OCI-LY3 (cell line): ENCODE results near the gene KRTAP15-1.
A peak's percentile ranks its signal among the peaks of the same experiment; 100 is the strongest.

Experiments used
- H2AFZ ChIP-seq: fragments of 200-600, 300-600 bp; shearing (Covaris generic); 2 replicates; pipeline ENCODE4 v1.6.0; 2014; ENCODE audit warnings: antibody characterized with exemption, low read depth, low read length
- H3K27ac ChIP-seq: fragments of 200-600, 300-600 bp; sonication (generic); 2 replicates; pipeline ENCODE4 v1.5.1; 2014; ENCODE audit warnings: mild to moderate bottlenecking, low read length, moderate library complexity, mixed read lengths
- H3K27me3 ChIP-seq: fragments of 200-600, 300-600 bp; sonication (generic); 2 replicates; pipeline ENCODE4 v1.6.1; 2014; ENCODE audit warnings: low read depth, low read length, mixed read lengths
- H3K36me3 ChIP-seq: fragments of 200-600, 300-600 bp; sonication (generic); replicated peaks from 2 replicates; pipeline ENCODE3; 2014; ENCODE audit warnings: low read depth, low read length, mixed read lengths
- H3K4me1 ChIP-seq: fragments of 300-600, 200-600 bp; sonication (generic); 2 replicates; pipeline ENCODE4 v1.6.1; 2014; ENCODE audit warnings: low read length, mixed read lengths
- H3K4me2 ChIP-seq: fragments of 200-600, 300-600 bp; sonication (generic); 2 replicates; pipeline ENCODE4 v1.6.1; 2014; ENCODE audit warnings: low read length, mixed read lengths
- H3K4me3 ChIP-seq: fragments of 300-600, 200-600 bp; sonication (generic); 2 replicates; pipeline ENCODE4 v1.5.1; 2014; ENCODE audit warnings: antibody characterized with exemption, mild to moderate bottlenecking, low read length, moderate library complexity
- H3K79me2 ChIP-seq: fragments of 300-600, 200-600 bp; shearing (Covaris generic); 2 replicates; pipeline ENCODE4 v1.6.1; 2014; ENCODE audit warnings: mild to moderate bottlenecking, low read length, mixed read lengths
- H3K9ac ChIP-seq: fragments of 300-600, 200-600 bp; shearing (Covaris generic); 2 replicates; pipeline ENCODE4 v1.6.0; 2014; ENCODE audit warnings: mild to moderate bottlenecking, low read length, moderate library complexity
- H3K9me3 ChIP-seq: fragments of 200-600, 300-600 bp; shearing (Covaris generic); 2 replicates; pipeline ENCODE4 v1.6.1; 2014; ENCODE audit warnings: low read length, mixed read lengths; ENCODE audit not compliant: insufficient read depth
- H4K20me1 ChIP-seq: fragments of 200-600, 300-600 bp; sonication (generic); 2 replicates; pipeline ENCODE4 v1.6.1; 2016; ENCODE audit warnings: low read length, mixed read lengths; ENCODE audit not compliant: insufficient read depth
- CTCF ChIP-seq: fragments of 200-600, 300-600 bp; sonication (generic); IDR thresholded peaks from 2 replicates; pipeline ENCODE4 v1.5.1; 2014; ENCODE audit warnings: antibody characterized with exemption, low read length, low read depth
- EZH2phosphoT487 ChIP-seq: fragments of 200-600 bp; shearing (Covaris generic); IDR thresholded peaks from 2 replicates; pipeline ENCODE4 v1.6.1; 2018; ENCODE audit warnings: antibody characterized with exemption, mixed run types, low read depth

KRTAP15-1 gene, protein sequence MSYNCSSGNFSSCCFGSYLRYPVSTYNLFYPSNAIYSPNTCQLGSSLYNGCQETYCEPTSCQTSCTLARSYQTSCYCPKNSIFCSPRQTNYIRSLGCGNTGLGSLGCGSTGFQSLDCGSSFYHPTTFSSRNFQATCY

DNA sequence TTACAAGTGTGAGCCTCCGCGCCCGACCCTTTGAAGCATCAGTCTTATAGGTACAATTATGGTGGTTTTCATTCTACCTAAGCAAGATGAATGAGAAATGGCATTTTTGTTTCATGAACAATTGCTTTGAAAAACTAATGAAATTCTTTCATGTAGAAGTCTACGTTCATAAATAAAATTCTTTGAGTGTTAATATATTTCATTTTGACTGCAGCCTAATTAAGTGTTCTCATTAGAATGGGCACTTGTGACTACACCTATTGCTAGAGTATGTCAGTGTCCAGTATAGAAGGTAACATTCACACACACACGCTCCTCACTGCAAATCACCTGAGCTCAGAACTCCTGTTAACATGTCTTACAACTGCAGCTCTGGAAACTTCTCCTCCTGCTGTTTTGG, at the start of gene KRTAP15-1:
KRTAP15-1 (plus strand) TSS at position 301 of the 400 bp plus-strand sequence; CDS start at position 354, 53 bp downstream.
- TF ChIP-seq EZH2phosphoT487, result no peak
- no peak for TF ChIP-seq CTCF
- Histone ChIP-seq H2AFZ (no peak within 1 kb of the TSS), H3K4me2 (no peak within 1 kb of the TSS), H3K79me2 (no peaks in the 10 kb centered on the region), H3K27me3 (no peaks in the 10 kb centered on the region), H3K4me1 (no peaks in the 10 kb centered on the region), H3K36me3 (no peaks in the 10 kb centered on the region), H3K27ac (no peak within 1 kb of the TSS), H3K9me3 (no peaks in the 10 kb centered on the region), H3K4me3 (no peak within 1 kb of the TSS), H4K20me1 (no peaks in the 10 kb centered on the region), H3K9ac (no peak within 1 kb of the TSS)

GRCh38 chr21:30391492-30392025, 48.5 kb upstream of the KRTAP15-1 start:
- Histone ChIP-seq H3K9ac (no peak overlapping the region), H3K79me2 (no peaks in the 10 kb centered on the region), H3K9me3 (no peaks in the 10 kb centered on the region), H3K4me3 (no peak overlapping the region), H3K4me2 (no peak overlapping the region), H3K36me3 (no peaks in the 10 kb centered on the region), H4K20me1 (no peaks in the 10 kb centered on the region), H3K27me3 (no peaks in the 10 kb centered on the region), H3K27ac (no peak overlapping the region), H2AFZ (no peak overlapping the region), H3K4me1 (peaks cover 4% of the 10 kb centered on the region; the same call in 1 of the 2 replicates)
- TF ChIP-seq EZH2phosphoT487, result no peak
- TF ChIP-seq CTCF, result no peak

GRCh38 chr21:30395731-30396130, 44.3 kb upstream of the KRTAP15-1 start, which contains the start of gene KRTAP13-1:
KRTAP13-1 (plus strand) TSS chr21:30396031; CDS start chr21:30396087, 56 bp downstream.
- no peak within 1 kb of the TSS for H3K4me2 ChIP-seq
- no peak within 1 kb of the TSS for H3K27ac ChIP-seq
- peaks cover 4% of the 10 kb centered on the region; the same call in 1 of the 2 replicates for H3K4me1 ChIP-seq
- H3K36me3 ChIP-seq, result no peaks in the 10 kb centered on the region
- no peaks in the 10 kb centered on the region for H4K20me1 ChIP-seq
- no peak within 1 kb of the TSS for H3K9ac ChIP-seq
- TF ChIP-seq CTCF (no peak), EZH2phosphoT487 (no peak)
- no peaks in the 10 kb centered on the region for H3K9me3 ChIP-seq
- H3K4me3 ChIP-seq, result no peak within 1 kb of the TSS
- H2AFZ ChIP-seq, result no peak within 1 kb of the TSS
- H3K79me2 ChIP-seq, result no peaks in the 10 kb centered on the region
- H3K27me3 ChIP-seq, result no peaks in the 10 kb centered on the region

- TF ChIP-seq EZH2phosphoT487 (no peak), CTCF (peak; percentile 62)
- H2AFZ ChIP-seq, result peak overlapping the region; percentile 94
These were observed 31.1 kb upstream of the KRTAP15-1 start for GRCh38 chr21:30408782-30409494.

More at GRCh38 chr21:30408782-30409494, 31.1 kb upstream of the KRTAP15-1 start:
- Histone ChIP-seq H3K4me3 (peak overlapping the region; percentile 77), H3K9ac (peak overlapping the region; percentile 37; the same call in 1 of the 2 replicates), H3K4me1 (no peaks in the 10 kb centered on the region), H3K9me3 (no peaks in the 10 kb centered on the region), H3K27me3 (no peaks in the 10 kb centered on the region), H3K36me3 (no peaks in the 10 kb centered on the region), H3K27ac (no peak overlapping the region), H3K79me2 (no peaks in the 10 kb centered on the region), H4K20me1 (no peaks in the 10 kb centered on the region), H3K4me2 (peak overlapping the region; percentile 82)
